Measurements from ENCODE around the gene VWC2.

DNA sequence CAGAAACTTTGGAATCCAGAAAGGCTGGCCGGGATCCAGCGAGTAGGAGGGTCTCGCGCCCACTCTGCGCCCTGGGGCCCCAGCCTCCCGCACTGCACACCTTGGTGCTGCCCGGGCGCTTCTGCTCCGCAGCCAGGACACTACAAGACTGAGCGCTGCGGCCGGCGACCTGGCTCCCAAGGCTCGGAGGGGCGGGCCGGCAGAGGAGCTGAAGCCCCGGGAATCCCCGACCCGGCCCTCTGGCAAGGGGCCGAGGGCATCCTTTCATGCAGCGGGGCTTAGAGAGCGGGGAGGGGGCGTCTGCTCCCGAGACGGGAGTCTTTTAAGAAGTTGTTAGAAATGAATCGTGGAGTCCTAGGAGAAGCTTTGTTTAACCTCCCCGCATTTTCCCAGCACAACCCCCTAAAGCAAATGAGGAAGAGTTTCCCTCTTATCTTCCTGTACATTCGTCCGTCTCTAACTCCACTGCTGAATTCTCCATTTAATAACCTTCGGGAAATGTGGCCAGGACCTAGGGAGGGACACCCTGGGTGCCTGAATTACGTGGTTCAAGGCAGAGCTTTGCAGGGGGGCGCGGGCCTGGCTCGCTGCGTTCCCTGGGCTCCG, 1.1 kb downstream of the VWC2 start:
- TF ChIP-seq CREM (IDR thresholded peaks at IDR 0.05; ENCODE audit: low read depth), result no peak
- no peak for TF ChIP-seq EED (IDR thresholded peaks at IDR 0.05; ENCODE audit: low read depth)
- TF ChIP-seq SMARCA5 (IDR thresholded peaks at IDR 0.05), result no peak
- TF ChIP-seq POLR2A (IDR thresholded peaks at IDR 0.05; ENCODE audit: low read depth, low read length), result no peak
- TF ChIP-seq, protein P1, sequence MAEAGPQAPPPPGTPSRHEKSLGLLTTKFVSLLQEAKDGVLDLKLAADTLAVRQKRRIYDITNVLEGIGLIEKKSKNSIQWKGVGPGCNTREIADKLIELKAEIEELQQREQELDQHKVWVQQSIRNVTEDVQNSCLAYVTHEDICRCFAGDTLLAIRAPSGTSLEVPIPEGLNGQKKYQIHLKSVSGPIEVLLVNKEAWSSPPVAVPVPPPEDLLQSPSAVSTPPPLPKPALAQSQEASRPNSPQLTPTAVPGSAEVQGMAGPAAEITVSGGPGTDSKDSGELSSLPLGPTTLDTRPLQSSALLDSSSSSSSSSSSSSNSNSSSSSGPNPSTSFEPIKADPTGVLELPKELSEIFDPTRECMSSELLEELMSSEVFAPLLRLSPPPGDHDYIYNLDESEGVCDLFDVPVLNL (IDR thresholded peaks at IDR 0.05; ENCODE audit: low read depth, low read length), result no peak
